Nephron (organoid): ENCODE results near the gene HOXD10.

Experiments
- H3K27ac Mint-ChIP-seq, 3 experiments: 2 replicates each; pipeline ENCODE4 v1.8.0; 2020; ENCODE audit warnings: mixed read lengths in 3 of 3, mild to moderate bottlenecking in 2 of 3, moderate library complexity in 1 of 3
- H3K27me3 Mint-ChIP-seq: 2 replicates; pipeline ENCODE4 v1.8.0; 2021; ENCODE audit warnings: low read depth, mild to moderate bottlenecking, moderate library complexity, mixed read lengths
- H3K36me3 Mint-ChIP-seq: 2 replicates; pipeline ENCODE4 v1.8.0; 2020; ENCODE audit warnings: low read depth, mixed read lengths
- H3K4me1 Mint-ChIP-seq: 2 replicates; pipeline ENCODE4 v1.8.0; 2020; ENCODE audit warnings: mixed read lengths
- H3K4me3 Mint-ChIP-seq, 3 experiments: 2 replicates each; pipeline ENCODE4 v1.8.0; 2020; ENCODE audit warnings: mild to moderate bottlenecking in 3 of 3, mixed read lengths in 3 of 3, moderate library complexity in 2 of 3
- H3K9me3 Mint-ChIP-seq: 2 replicates; pipeline ENCODE4 v1.8.0; 2020; ENCODE audit warnings: mixed read lengths
- TF ChIP-seq, protein P1 (sequence below), 3 experiments: fragments of 200-600 bp; sonication (generic); IDR thresholded peaks; one replicate each; pipeline ENCODE4 v1.5.0; 2021; ENCODE audit warnings: antibody characterized with exemption in 3 of 3; ENCODE audit not compliant: unreplicated experiment in 3 of 3

Gene HOXD10

DNA sequence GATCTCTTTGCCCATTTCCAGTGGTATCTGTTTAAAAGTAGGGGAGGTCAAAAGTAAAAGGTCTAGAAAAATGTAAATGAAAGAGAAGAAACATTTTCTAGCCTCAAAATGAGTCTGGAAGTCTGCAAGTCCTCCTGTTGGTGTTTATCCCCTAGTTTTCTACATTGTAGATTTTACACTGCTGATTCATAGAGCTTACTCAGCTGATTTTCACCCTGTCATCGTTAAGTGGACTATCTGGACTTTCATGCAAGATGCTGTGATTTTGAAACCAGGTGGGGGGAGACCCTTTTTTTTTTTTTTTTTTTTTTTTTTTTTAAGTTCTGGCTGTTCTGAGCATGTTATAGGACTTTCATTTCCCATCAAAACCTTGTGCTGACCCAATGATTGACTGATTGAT is 50.8 kb downstream of the HOXD10 start:
- H3K9me3 Mint-ChIP-seq, result no peaks in the 10 kb centered on the region
- peaks cover 74% of the 10 kb centered on the region for H3K4me1 Mint-ChIP-seq
- H3K36me3 Mint-ChIP-seq, result peaks cover 39% of the 10 kb centered on the region
- peak overlapping the region in 1 of 3 experiments; percentile 2 for H3K4me3 Mint-ChIP-seq
- H3K27me3 Mint-ChIP-seq, result peaks cover 13% of the 10 kb centered on the region
- peak overlapping the region; percentile 95 to 99 (median 99) for H3K27ac Mint-ChIP-seq
- TF ChIP-seq, protein P1, sequence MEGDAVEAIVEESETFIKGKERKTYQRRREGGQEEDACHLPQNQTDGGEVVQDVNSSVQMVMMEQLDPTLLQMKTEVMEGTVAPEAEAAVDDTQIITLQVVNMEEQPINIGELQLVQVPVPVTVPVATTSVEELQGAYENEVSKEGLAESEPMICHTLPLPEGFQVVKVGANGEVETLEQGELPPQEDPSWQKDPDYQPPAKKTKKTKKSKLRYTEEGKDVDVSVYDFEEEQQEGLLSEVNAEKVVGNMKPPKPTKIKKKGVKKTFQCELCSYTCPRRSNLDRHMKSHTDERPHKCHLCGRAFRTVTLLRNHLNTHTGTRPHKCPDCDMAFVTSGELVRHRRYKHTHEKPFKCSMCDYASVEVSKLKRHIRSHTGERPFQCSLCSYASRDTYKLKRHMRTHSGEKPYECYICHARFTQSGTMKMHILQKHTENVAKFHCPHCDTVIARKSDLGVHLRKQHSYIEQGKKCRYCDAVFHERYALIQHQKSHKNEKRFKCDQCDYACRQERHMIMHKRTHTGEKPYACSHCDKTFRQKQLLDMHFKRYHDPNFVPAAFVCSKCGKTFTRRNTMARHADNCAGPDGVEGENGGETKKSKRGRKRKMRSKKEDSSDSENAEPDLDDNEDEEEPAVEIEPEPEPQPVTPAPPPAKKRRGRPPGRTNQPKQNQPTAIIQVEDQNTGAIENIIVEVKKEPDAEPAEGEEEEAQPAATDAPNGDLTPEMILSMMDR (IDR thresholded peaks at IDR 0.05; ENCODE audit: unreplicated experiment in 3 of 3), result no peak

DNA sequence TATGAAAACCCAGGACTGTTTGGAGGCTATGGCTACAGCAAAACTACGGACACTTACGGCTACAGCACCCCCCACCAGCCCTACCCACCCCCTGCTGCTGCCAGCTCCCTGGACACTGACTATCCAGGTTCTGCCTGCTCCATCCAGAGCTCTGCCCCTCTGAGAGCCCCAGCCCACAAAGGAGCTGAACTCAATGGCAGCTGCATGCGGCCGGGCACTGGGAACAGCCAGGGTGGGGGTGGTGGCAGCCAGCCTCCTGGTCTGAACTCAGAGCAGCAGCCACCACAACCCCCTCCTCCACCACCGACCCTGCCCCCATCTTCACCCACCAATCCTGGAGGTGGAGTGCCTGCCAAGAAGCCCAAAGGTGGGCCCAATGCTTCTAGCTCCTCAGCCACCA is 52.6 kb downstream of the HOXD10 start:
- H3K4me1 Mint-ChIP-seq, result peaks cover 77% of the 10 kb centered on the region
- peak overlapping the region in 1 of 3 experiments; percentile 29 for H3K4me3 Mint-ChIP-seq
- H3K27ac Mint-ChIP-seq, result peak overlapping the region; percentile 95 to 100 (median 97)
- H3K27me3 Mint-ChIP-seq, result peaks cover 8% of the 10 kb centered on the region
- TF ChIP-seq, protein P1 (IDR thresholded peaks at IDR 0.05; ENCODE audit: unreplicated experiment in 3 of 3), result no peak
- H3K9me3 Mint-ChIP-seq, result no peaks in the 10 kb centered on the region
- H3K36me3 Mint-ChIP-seq, result peaks cover 37% of the 10 kb centered on the region
